ENCODE measurements around the gene SMYD3. TPM values are rescaled to one million over a fixed set of nuclear protein-coding genes. Genes with fewer than 3 reads are reported as not detected.

The SMYD3 gene
- total RNA-seq, 4 donors from 2014 or later: 11.6 to 26.9 (median 18.3) TPM

- Histone ChIP-seq H3K4me1 (peaks cover 0 to 3% (median 0%) of the 10 kb centered on the region in 3 donors), H3K36me3 (no peaks in the 10 kb centered on the region), H3K4me3 (no peak overlapping the region), H3K27ac (no peak overlapping the region), H3K9me3 (peaks cover 0 to 9% (median 0%) of the 10 kb centered on the region in 3 donors), H3K27me3 (no peaks in the 10 kb centered on the region)
- WGBS, 2 donors (ENCODE audit: low coverage in 1 of 2): 64 to 72% methylated on average over 2 to 3 of the region's 3 CpGs
- TF ChIP-seq CTCF (IDR thresholded peaks at IDR 0.05) (no peak), EP300 (IDR thresholded peaks at IDR 0.05) (no peak), POLR2A (IDR thresholded peaks at IDR 0.05) (no peak), POLR2AphosphoS5 (IDR thresholded peaks at IDR 0.05) (no peak)
- no peak for ATAC-seq
Measured at GRCh38 chr1:246394121-246394520, 113.0 kb downstream of the SMYD3 start.

DNA sequence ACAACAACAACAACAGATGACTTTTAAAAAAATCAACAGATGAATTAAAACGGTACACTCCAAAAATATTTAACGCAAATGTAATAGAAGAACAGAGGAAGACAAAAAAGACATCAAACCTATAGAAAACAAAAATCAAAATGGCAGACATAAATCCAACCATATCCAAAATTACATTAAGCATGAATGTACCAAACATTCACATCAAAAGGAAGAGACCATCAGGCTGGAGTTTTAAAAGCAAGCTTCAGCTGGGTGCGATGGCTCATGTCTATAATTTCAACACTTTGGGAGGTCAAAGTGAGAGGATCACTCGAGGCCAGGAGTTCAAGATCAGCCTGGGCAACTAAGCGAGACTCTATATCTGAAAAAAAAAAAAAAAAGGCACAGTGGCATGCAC, 116.2 kb downstream of the SMYD3 start:
- no peak for ATAC-seq
- H3K36me3 ChIP-seq: no peaks in the 10 kb centered on the region
- H3K27me3 ChIP-seq: no peaks in the 10 kb centered on the region
- peaks cover 0 to 9% (median 0%) of the 10 kb centered on the region in 3 donors for H3K9me3 ChIP-seq
- peaks cover 0 to 3% (median 0%) of the 10 kb centered on the region in 3 donors for H3K4me1 ChIP-seq
- 95 to 97% methylated on average over 3 to 5 of the region's 5 CpGs for WGBS, 2 donors (ENCODE audit: low coverage in 1 of 2)
- H3K27ac ChIP-seq: no peak overlapping the region
- H3K4me3 ChIP-seq: no peak overlapping the region
- no peak for TF ChIP-seq POLR2AphosphoS5 (IDR thresholded peaks at IDR 0.05)
- no peak for TF ChIP-seq CTCF (IDR thresholded peaks at IDR 0.05)
- TF ChIP-seq EP300 (IDR thresholded peaks at IDR 0.05): no peak
- no peak for TF ChIP-seq POLR2A (IDR thresholded peaks at IDR 0.05)

- no peak for TF ChIP-seq EP300 (IDR thresholded peaks at IDR 0.05)
- no peak for TF ChIP-seq CTCF (IDR thresholded peaks at IDR 0.05)
- no peak for TF ChIP-seq POLR2A (IDR thresholded peaks at IDR 0.05)
- TF ChIP-seq POLR2AphosphoS5 (IDR thresholded peaks at IDR 0.05): no peak
- Histone ChIP-seq H3K27ac (no peak overlapping the region), H3K4me3 (no peak overlapping the region), H3K36me3 (no peaks in the 10 kb centered on the region), H3K9me3 (no peaks in the 10 kb centered on the region), H3K27me3 (no peaks in the 10 kb centered on the region), H3K4me1 (no peaks in the 10 kb centered on the region)
- no peak for ATAC-seq
- 96% methylated on average over 2 to 4 of the region's 4 CpGs for WGBS, 2 donors (ENCODE audit: low coverage in 1 of 2)
Measured at GRCh38 chr1:246384616-246385015, 122.5 kb downstream of the SMYD3 start.

GRCh38 chr1:246383791-246384190, 123.3 kb downstream of the SMYD3 start:
- no peaks in the 10 kb centered on the region for H3K36me3 ChIP-seq
- ATAC-seq: no peak

More at GRCh38 chr1:246383791-246384190, 123.3 kb downstream of the SMYD3 start:
- H3K9me3 ChIP-seq: no peaks in the 10 kb centered on the region
- H3K27ac ChIP-seq: no peak overlapping the region
- H3K4me1 ChIP-seq: no peaks in the 10 kb centered on the region
- no peak overlapping the region for H3K4me3 ChIP-seq
- TF ChIP-seq CTCF (IDR thresholded peaks at IDR 0.05) (no peak), EP300 (IDR thresholded peaks at IDR 0.05) (no peak), POLR2A (IDR thresholded peaks at IDR 0.05) (no peak), POLR2AphosphoS5 (IDR thresholded peaks at IDR 0.05) (no peak)
- no peaks in the 10 kb centered on the region for H3K27me3 ChIP-seq

All from gastroesophageal sphincter (tissue), 4 donors.